T-helper 22 cell (primary cell): Measurements from ENCODE around the gene ADAMTSL3.

Experiments
- DNase-seq: peaks from one replicate; pipeline ENCODE4 v3.0.0-alpha.2; 2020; ENCODE audit warnings: low read depth

ADAMTSL3 gene

GRCh38 chr15:83970295-83970890 lies 316.5 kb downstream of the ADAMTSL3 start:
- DNase-seq = no peak

DNA sequence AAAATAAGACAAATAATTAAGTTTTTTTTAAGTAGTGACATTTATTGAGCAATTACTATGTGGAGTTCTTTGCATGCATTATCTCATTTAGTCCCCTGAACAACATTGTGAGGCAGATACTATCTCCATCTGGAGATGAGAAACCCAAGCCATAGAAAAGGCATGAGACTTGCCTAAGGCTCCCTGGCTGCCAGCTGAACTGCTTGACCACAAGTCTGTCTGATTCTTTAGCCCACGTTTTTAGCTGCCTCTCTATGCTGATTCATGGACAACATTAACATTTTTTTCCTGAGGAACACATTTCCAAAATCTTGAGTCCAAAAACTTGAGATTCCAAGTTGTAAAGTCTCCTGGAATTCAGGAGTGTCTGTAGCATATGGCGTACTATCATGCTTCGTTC lies 318.1 kb downstream of the ADAMTSL3 start:
- no peak for DNase-seq

DNA sequence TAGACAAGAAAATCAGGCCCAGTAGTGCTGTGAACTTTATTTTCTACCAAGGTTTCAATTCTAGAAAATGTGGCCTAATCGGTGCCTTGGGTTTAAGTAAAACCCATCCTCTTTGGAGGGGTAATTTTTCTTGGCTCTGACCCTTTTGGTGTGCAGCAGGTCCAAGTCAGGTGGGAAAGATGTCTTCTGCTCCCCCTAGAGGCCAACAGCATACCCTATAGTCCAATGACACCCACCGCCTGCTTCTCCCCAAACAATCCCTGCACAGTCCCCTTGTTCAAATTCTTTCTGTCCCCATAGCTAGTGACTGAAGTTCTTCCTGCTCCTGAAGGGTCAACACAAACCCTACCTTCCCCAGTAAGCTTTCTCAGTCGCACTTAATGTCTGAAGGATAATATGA lies 319.9 kb downstream of the ADAMTSL3 start:
- no peak for DNase-seq

DNA sequence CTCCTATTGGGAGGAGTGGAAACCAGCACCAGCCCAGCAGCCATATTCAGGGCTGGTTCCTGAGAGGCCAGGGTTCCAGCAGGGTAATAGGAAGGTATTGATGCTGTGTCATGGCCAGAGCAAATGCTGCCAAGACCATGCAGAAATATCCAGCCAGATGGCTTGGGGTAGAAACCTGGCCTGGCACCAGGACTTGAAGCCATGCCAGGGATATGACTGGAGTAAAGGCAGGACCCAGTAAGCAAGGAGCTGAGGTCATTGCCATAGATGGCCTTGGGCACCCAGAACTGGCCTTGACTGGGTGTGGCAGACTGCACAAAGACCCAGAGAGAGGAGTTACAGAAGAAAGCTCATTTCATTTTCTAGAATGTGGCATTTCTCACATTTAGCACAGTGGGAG lies 324.1 kb downstream of the ADAMTSL3 start:
- DNase-seq = no peak

- no peak for DNase-seq
Measured at GRCh38 chr15:83978588-83978987, 324.7 kb downstream of the ADAMTSL3 start.

DNA sequence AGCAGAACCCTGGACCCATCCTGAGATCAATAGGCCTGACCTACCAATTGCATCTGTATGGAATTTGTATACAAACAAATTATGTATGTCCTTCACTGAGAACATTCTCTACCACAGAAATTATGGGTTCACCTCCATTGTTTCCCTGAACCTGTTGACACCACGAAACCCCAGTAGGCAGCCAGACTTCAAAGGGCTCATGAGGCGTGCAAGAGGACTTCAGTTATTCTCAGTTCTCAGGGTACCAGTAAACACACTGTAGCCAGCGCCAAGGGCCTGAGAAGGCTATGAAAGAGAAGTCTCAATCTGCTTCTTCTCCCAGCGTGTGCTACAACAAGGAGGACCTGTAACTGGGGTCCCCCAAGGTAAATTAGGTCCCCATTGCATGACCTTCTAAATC lies 326.7 kb downstream of the ADAMTSL3 start:
- DNase-seq = no peak

DNA sequence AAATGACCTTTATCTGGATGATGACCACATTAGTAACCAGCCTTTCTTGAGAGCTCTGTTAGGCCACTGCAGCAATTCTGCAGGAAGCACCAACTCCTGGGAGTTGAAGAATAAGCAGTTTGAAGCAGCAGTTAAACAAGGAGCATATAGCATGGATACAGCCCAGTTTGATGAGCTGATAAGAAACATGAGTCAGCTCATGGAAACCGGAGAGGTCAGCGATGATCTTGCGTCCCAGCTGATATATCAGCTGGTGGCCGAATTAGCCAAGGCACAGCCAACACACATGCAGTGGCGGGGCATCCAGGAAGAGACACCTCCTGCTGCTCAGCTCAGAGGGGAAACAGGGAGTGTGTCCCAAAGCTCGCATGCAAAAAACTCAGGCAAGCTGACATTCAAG lies 328.8 kb downstream of the ADAMTSL3 start:
- DNase-seq = no peak

- DNase-seq = no peak
Measured at GRCh38 chr15:83983634-83984458, 329.9 kb downstream of the ADAMTSL3 start.

- DNase-seq = no peak
Measured at GRCh38 chr15:83984601-83985000, 330.7 kb downstream of the ADAMTSL3 start.

DNA sequence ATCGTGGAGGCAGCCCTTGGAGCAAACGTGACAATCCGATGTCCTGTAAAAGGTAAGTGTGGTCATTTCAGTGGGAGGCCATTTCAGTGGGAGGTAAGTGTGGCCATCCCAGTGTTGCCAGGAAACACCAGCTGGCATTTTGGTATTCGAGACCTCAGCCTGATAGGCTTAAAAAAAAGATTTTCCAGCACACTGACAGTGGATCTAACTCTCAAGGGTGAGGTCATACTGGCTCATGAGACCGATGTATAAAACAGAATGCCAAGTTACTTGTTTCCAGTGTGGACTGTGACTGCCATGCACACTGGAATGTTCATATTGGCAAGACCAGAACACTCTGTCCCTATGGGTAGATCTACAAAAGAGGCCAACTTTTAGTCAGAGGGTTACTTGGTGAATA lies 337.2 kb downstream of the ADAMTSL3 start:
- DNase-seq = no peak

GRCh38 chr15:83992324-83993031 lies 338.6 kb downstream of the ADAMTSL3 start:
- no peak for DNase-seq

DNA sequence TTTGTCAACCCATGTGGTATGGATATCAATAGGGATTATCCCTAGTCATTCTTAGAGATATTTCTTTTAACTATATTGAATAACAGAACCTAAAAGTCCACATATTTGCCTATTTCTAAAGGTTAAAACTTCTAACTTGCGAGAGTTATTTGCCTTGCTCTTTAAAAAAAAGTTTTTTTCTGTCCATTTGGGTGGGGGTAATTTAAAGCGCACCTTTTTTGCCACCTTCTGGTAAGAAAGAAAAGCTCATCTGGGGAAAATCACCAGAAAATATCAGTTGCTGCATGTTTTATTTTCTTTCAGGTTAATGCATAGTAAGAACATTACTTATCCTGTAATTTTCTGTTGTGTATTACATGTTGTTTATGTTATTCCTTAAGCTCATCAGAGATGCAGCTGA lies 339.7 kb downstream of the ADAMTSL3 start:
- DNase-seq = no peak

DNA sequence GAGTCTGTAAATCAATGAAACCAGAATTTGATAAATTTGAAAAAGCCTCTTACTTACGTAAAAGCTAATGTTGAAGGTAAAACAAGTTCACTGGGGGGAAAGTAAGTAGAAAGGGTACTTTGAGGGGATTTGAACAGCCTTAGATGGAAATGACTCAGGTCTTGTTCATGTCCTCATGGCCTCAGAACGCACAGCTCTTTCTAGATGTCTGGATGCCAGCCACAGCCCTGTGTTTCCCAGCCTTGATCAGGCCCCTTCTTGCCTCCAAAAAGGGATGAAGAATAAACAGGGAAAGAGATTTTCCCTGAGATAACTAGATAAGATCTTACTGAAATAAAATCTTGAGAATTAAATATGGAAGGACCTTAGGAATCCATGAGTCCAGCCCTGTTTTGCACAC lies 344.6 kb downstream of the ADAMTSL3 start:
- no peak for DNase-seq

GRCh38 chr15:83999396-84000135 lies 345.6 kb downstream of the ADAMTSL3 start:
- DNase-seq = no peak

GRCh38 chr15:84001037-84001436 lies 347.1 kb downstream of the ADAMTSL3 start:
- no peak for DNase-seq

- DNase-seq = no peak
Measured at GRCh38 chr15:84001655-84002054, 347.7 kb downstream of the ADAMTSL3 start.

- DNase-seq = no peak
Measured at GRCh38 chr15:84003791-84004503, 350.0 kb downstream of the ADAMTSL3 start.

GRCh38 chr15:84006421-84006820 lies 352.5 kb downstream of the ADAMTSL3 start:
- no peak for DNase-seq

GRCh38 chr15:84009616-84010015 lies 355.7 kb downstream of the ADAMTSL3 start:
- no peak for DNase-seq

DNA sequence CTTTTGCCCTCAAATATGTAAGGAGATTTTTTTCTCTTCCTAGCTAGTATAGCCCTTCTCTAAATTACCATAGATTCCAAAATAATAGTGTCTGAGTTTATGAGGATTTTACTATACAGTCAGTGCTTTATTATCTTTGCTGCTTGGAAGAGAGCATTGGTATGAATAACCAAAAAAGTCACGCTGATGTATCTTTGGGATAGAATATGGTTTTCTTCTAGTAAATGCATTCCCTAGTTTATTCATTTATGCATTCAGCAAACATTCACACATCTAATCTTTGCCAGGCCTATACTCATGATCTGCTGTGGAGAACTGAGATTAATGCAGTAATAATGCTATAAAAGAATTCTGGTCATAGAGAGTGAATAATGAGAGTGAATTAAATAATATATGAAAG lies 356.3 kb downstream of the ADAMTSL3 start:
- no peak for DNase-seq

- no peak for DNase-seq
Measured at GRCh38 chr15:84016371-84016770, 362.4 kb downstream of the ADAMTSL3 start.

GRCh38 chr15:84022516-84022915 lies 368.6 kb downstream of the ADAMTSL3 start:
- DNase-seq = no peak
